ENCODE data around the gene PCNX1. TPM values are rescaled to one million over a fixed set of nuclear protein-coding genes. Genes with fewer than 3 reads are reported as not detected.
"Not testable (repeated sequence)": the region's sequence is repeated elsewhere in the genome, so short reads cannot be mapped to it uniquely, and the experiment has no call there.

The PCNX1 gene
- total RNA-seq, 4 donors from 2014 or later = 34.4 to 64.5 (median 42.0) TPM

DNA sequence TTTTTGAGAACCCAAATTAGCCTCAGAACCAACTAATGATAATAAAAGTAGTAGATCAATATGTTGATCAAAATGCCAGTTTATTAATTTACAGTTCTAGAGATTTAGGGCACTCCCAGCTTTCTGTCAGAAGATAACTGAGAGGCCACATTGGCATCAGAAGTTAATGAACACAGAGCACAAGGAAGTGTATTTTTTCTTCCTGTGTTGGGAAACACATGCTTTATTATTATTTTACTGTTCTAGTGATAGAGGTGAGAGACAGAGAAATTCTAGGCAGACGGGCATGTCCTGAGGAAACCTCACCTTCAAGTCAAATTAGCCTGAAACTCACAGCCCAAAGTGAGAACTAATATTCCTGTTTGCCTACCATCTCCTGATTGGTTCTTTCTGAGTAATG is 213.7 kb downstream of the PCNX1 start:
- TF ChIP-seq POLR2A (IDR thresholded peaks at IDR 0.05) = no peak
- TF ChIP-seq, protein P1, sequence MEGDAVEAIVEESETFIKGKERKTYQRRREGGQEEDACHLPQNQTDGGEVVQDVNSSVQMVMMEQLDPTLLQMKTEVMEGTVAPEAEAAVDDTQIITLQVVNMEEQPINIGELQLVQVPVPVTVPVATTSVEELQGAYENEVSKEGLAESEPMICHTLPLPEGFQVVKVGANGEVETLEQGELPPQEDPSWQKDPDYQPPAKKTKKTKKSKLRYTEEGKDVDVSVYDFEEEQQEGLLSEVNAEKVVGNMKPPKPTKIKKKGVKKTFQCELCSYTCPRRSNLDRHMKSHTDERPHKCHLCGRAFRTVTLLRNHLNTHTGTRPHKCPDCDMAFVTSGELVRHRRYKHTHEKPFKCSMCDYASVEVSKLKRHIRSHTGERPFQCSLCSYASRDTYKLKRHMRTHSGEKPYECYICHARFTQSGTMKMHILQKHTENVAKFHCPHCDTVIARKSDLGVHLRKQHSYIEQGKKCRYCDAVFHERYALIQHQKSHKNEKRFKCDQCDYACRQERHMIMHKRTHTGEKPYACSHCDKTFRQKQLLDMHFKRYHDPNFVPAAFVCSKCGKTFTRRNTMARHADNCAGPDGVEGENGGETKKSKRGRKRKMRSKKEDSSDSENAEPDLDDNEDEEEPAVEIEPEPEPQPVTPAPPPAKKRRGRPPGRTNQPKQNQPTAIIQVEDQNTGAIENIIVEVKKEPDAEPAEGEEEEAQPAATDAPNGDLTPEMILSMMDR (IDR thresholded peaks at IDR 0.05 in 4 of 5, conservative IDR thresholded peaks at IDR 0.05 in 1 of 5) = no peak
- in situ Hi-C loops (cut with MboI; ENCODE audit: low sequenced_read_pairs in 4 of 4) = no loop called here
- intact Hi-C loops (cut with DNase I; ENCODE audit: low total_unique reads) = no loop called here
- no peak for ATAC-seq
- no peak for DNase-seq
- no peaks in the 10 kb centered on the region for H3K9me3 ChIP-seq
- no peak overlapping the region for H3K4me3 ChIP-seq
- H3K36me3 ChIP-seq = no peaks in the 10 kb centered on the region
- no peaks in the 10 kb centered on the region for H3K4me1 ChIP-seq
- H3K27ac ChIP-seq = no peak overlapping the region
- no peaks in the 10 kb centered on the region for H3K27me3 ChIP-seq

DNA sequence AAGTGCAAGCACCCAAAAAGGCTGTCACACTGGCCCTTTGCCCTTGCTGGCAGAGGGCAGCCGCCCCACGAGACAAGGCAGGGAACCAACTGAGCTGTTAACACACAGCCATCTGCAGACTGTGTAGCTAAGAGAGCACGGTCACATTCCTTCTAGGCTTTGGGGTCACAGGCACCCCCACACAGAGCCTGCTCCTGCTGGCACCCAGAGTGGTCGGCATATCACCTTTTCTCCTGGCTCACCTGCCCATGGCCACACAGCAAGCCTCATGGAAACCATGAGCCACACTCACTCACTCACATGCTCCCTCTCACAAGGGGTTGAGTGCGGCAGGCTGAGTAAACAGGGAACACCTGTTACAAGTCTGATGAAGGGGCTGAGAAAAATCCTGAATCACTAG is 214.5 kb downstream of the PCNX1 start:
- TF ChIP-seq, protein P1 (IDR thresholded peaks at IDR 0.05 in 4 of 5, conservative IDR thresholded peaks at IDR 0.05 in 1 of 5) = no peak
- TF ChIP-seq POLR2A (IDR thresholded peaks at IDR 0.05) = no peak
- in situ Hi-C loops (cut with MboI; ENCODE audit: low sequenced_read_pairs in 4 of 4) = no loop called here
- intact Hi-C loops (cut with DNase I; ENCODE audit: low total_unique reads) = no loop called here
- H3K27ac ChIP-seq = no peak overlapping the region
- no peak overlapping the region for H3K4me3 ChIP-seq
- DNase-seq = no peak
- no peaks in the 10 kb centered on the region for H3K27me3 ChIP-seq
- H3K9me3 ChIP-seq = no peaks in the 10 kb centered on the region
- no peaks in the 10 kb centered on the region for H3K4me1 ChIP-seq
- ATAC-seq = no peak
- no peaks in the 10 kb centered on the region for H3K36me3 ChIP-seq

DNA sequence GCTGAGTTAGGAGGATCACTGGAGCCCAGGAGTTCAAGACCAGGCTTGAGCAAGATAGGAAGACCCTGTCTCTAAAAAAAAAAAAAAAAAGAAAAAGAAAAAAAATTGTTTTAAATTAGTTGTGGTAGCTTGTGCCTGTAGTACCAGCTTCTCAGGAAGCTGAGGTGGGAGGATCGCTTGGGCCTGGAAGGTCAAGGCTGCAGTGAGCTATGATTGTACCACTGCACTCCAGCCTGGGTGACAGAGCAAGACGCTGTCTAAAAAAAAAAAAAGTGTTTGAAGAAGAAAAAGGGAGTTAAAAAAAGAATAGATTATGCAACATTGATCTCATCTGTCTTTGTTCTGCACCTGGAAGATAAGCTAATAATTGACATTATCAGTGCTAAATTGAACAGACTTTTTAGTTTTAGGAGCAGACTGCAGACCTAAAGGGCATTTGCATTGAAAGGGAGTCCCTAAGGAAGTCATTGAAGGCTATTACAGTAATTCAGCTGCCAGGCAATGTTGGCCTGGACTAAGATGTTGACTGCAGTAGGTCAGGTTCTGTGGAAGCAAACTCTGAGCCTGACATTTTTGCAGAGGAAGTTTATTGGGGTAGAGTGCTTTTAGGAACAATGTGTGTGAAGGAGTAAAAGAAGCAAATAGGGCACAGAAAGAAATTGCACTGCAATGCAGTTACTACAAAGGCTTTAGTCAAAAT is 215.8 kb downstream of the PCNX1 start:
- intact Hi-C loops (cut with DNase I; ENCODE audit: low total_unique reads) = no loop called here
- in situ Hi-C loops (cut with MboI; ENCODE audit: low sequenced_read_pairs in 4 of 4) = no loop called here
- ATAC-seq (no peak), DNase-seq (no peak)
- H3K4me3 ChIP-seq = no peak overlapping the region
- no peaks in the 10 kb centered on the region for H3K36me3 ChIP-seq
- H3K27me3 ChIP-seq = no peaks in the 10 kb centered on the region
- no peak overlapping the region for H3K27ac ChIP-seq
- TF ChIP-seq, protein P1 (IDR thresholded peaks at IDR 0.05 in 4 of 5, conservative IDR thresholded peaks at IDR 0.05 in 1 of 5) = no peak
- TF ChIP-seq POLR2A (IDR thresholded peaks at IDR 0.05) = no peak
- H3K4me1 ChIP-seq = no peaks in the 10 kb centered on the region
- H3K9me3 ChIP-seq = no peaks in the 10 kb centered on the region

DNA sequence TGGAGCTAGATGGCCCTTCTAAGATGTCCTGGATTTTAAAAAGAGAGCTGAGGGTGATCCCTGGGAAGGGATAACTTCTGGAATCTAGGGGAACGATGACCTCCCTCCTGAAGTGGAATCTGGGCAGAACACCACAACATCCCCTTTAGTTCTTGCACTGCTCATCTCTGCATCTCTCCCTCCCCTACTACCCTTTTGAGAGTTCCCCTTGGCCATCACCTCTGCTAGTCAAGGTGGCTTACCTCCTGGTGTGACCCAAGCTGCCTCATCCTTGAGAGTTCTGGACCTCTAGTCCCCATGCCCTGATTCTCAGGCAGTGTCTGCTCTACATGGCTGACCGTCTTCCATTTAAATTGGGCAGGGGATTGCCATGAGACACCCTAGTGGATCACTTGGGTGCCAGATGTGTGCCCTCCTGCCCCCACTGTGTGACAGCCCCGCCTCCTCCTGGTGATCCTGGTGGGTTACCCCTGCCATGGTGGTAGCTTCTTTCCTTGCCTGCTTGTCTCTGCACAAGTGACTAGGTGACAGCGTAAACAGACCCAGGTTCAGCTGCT is 216.4 kb downstream of the PCNX1 start:
- intact Hi-C loops (cut with DNase I; ENCODE audit: low total_unique reads) = no loop called here
- Histone ChIP-seq H3K27me3 (no peaks in the 10 kb centered on the region), H3K4me3 (no peak overlapping the region), H3K36me3 (no peaks in the 10 kb centered on the region), H3K27ac (no peak overlapping the region), H3K9me3 (no peaks in the 10 kb centered on the region), H3K4me1 (no peaks in the 10 kb centered on the region)
- no peak for TF ChIP-seq POLR2A (IDR thresholded peaks at IDR 0.05)
- TF ChIP-seq, protein P1 (IDR thresholded peaks at IDR 0.05 in 4 of 5, conservative IDR thresholded peaks at IDR 0.05 in 1 of 5) = no peak
- in situ Hi-C loops (cut with MboI; ENCODE audit: low sequenced_read_pairs in 4 of 4) = no loop called here
- ATAC-seq = no peak
- no peak for DNase-seq

DNA sequence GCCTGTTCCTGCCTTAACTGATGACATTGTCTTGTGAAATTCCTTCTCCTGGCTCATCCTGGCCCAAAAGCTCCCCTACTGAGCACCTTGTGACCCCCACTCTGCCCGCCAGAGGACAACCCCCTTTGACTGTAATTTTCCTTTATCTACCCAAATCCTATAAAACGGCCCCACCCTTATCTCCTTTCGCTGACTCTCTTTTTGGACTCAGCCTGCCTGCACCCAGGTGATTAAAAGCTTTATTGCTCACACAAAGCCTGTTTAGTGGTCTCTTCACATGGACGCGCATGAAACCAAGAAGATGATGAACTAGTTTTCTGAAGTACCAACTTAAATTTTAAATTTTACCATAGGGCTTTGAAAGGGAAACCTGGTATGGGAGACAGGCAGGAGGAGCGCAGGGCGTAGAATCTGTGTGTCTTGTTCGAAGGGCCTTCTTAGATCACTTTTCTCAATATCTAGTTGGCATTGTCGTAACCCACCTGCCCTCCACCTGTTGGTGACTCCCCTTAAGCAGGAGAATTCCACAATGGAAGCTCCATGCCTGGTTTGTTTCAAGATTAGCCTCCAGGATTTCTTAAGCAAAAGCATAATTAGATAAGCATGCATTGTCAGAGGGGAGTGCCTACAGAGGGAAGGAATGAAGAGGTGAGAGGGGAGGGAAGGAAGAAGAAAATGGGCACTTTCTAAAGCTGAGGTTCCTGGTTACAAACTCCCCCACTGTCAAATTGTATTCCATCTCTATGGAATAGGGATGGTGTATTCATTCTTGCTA is 222.6 kb downstream of the PCNX1 start:
- H3K4me3 ChIP-seq; H3K36me3 ChIP-seq; intact Hi-C loops (cut with DNase I; ENCODE audit: low total_unique reads); ATAC-seq; H3K27ac ChIP-seq; H3K9me3 ChIP-seq; H3K27me3 ChIP-seq; DNase-seq; H3K4me1 ChIP-seq: not testable (repeated sequence)
- in situ Hi-C loops (cut with MboI; ENCODE audit: low sequenced_read_pairs in 4 of 4) = loop anchor here in 3 of 4 donors (10.0 kb wide), 1 partner anchor 625 kb away; no protein-coding TSS in a partner anchor

Data from gastrocnemius medialis (tissue), 4 donors.